H1 (cell line): ENCODE results near the gene GDF9.

ENCODE experiments used
- BCL11A ChIP-seq, 2 experiments: IDR thresholded peaks; one replicate each; pipeline ENCODE4 v1.6.1; 2011; ENCODE audit warnings: low read depth in 2 of 2, low read length in 2 of 2, mild to moderate bottlenecking in 2 of 2
- TF ChIP-seq, protein P1 (sequence below), 3 experiments: IDR thresholded peaks; 1 replicate in 2 of 3; 2 replicates in 1 of 3; pipeline versions ENCODE4 v1.5.1 to v1.6.1; 2011; ENCODE audit warnings: low read length in 3 of 3, mild to moderate bottlenecking in 3 of 3, inconsistent platforms in 2 of 3, low read depth in 1 of 3, moderate library complexity in 1 of 3; ENCODE audit not compliant: insufficient read depth in 1 of 3; ENCODE audit errors: control extremely low read depth in 1 of 3

DNA sequence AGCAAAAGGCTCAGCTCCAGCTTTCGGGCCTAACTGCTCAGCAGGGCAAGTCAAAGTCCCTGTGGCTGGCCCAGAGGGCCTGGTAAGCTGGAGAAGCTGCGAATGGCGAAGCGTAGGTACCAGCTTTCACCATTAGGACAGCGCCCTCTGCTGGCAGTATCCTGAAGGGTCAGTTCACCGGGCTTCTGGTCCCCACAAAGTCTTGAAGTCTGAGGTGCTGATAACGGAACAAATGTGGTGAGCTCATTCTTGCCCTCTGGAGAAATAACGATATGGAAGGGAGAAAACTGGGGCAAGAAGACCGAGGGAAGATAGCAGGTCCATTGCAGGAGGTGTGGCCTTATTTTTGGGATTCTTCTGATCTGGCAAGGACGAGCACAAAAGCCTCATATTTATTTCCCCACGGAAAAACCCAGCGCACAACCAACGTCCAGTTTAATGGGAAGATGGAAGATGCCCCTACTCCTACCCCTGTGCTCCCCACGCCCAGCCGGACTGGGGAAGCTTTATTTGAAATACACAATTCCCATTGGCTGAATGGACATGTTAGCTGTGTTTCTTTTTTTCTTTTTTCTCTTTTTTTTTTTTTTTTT lies 46.0 kb downstream of the GDF9 start:
- TF ChIP-seq, protein P1, sequence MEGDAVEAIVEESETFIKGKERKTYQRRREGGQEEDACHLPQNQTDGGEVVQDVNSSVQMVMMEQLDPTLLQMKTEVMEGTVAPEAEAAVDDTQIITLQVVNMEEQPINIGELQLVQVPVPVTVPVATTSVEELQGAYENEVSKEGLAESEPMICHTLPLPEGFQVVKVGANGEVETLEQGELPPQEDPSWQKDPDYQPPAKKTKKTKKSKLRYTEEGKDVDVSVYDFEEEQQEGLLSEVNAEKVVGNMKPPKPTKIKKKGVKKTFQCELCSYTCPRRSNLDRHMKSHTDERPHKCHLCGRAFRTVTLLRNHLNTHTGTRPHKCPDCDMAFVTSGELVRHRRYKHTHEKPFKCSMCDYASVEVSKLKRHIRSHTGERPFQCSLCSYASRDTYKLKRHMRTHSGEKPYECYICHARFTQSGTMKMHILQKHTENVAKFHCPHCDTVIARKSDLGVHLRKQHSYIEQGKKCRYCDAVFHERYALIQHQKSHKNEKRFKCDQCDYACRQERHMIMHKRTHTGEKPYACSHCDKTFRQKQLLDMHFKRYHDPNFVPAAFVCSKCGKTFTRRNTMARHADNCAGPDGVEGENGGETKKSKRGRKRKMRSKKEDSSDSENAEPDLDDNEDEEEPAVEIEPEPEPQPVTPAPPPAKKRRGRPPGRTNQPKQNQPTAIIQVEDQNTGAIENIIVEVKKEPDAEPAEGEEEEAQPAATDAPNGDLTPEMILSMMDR (IDR thresholded peaks at IDR 0.05; ENCODE audit: control extremely low read depth in 1 of 3, insufficient read depth in 1 of 3, low read depth in 1 of 3, low read length in 3 of 3), result peak in 2 of 3 experiments; percentile 93 to 94; a peak in 3 of 4 replicates
- TF ChIP-seq BCL11A (IDR thresholded peaks at IDR 0.05; ENCODE audit: low read depth in 2 of 2, low read length in 2 of 2), result no peak
